RPMI8226 (cell line): Measurements from ENCODE around the gene PSMA3.

Experiments
- DNase-seq: peaks from one replicate; pipeline ENCODE4 v3.0.0-alpha.2; 2015

PSMA3 gene

GRCh38 chr14:58272588-58273372 is 28.1 kb downstream of the PSMA3 start:
- DNase-seq, result peak; percentile 7

GRCh38 chr14:58274881-58275280 is 30.2 kb downstream of the PSMA3 start:
- DNase-seq, result no peak

DNA sequence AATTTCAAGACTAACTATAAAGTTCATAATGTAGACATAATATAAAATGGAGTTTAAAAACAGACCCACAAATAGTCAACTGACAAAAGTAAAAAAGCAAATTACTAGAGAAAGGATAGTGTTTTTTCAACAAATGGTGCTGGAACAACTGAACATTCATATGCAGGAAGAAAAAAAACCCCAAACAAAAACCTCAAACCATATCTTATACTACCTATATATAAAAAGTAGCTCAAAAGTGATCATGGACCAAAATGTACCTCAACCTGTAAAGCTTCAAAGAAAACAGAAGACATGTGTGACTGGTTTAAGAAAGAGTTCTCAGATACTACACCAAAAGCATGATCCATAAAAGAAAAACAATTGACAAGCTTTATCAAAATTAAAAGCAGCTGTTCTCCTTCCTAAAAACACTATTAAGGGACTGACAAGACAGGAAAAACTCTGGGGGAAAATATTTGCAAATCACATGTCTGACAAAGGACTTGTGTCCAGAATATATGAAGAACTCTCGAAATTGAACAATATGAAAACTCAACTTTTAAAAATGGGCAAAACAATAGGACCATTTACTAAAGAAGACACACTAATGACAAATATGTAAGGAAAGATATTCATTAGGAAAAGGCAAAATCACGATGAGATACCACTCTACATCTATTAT is 31.0 kb downstream of the PSMA3 start:
- no peak for DNase-seq

GRCh38 chr14:58276208-58276607 is 31.6 kb downstream of the PSMA3 start:
- DNase-seq, result no peak

GRCh38 chr14:58278177-58278576 is 33.5 kb downstream of the PSMA3 start:
- DNase-seq, result no peak

- DNase-seq, result no peak
Measured at GRCh38 chr14:58280954-58281787, 36.5 kb downstream of the PSMA3 start.

GRCh38 chr14:58281969-58282368 is 37.3 kb downstream of the PSMA3 start:
- DNase-seq, result no peak

- no peak for DNase-seq
Measured at GRCh38 chr14:58282925-58283593, 38.4 kb downstream of the PSMA3 start.

GRCh38 chr14:58283730-58284129 is 39.1 kb downstream of the PSMA3 start:
- no peak for DNase-seq

DNA sequence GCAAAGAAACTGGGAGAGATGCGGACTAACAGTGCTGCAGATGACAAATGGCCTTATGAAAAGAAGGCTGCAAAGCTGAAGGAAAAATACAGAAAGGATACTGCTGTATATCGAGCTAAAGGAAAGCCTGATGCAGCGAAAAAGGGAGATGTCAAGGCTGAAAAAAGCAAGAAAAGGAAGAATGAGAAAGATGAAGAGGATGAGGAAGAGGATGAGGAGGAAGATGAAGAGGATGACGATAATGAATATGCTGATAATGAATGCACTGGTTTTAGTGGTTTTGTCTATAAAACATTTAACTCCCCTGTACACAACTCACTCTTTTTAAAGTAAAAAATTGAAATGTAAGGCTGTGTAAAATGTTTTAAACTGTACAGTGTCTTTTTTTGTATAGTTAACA is 40.5 kb downstream of the PSMA3 start:
- DNase-seq, result no peak

DNA sequence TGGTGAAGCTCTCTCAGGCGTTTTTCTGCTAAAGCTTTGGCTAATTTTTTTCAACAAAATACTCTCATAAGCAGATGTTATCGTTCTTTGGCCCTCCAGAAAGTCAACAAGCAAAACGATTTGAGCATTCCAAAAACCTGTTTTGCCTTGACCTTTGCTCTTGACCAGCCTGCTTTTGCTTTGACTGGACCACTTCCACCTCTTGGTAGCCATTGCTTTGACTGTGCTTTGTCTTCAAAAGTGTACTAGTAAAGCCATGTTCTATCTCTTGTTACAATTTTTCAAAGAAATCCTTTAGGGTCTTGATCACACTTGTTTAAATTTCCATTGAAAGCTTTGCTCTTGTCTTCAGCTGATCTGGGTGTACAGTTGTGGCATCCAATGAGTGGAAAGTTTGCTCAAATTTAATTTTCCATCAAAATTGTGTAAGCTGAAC is 43.0 kb downstream of the PSMA3 start:
- no peak for DNase-seq

DNA sequence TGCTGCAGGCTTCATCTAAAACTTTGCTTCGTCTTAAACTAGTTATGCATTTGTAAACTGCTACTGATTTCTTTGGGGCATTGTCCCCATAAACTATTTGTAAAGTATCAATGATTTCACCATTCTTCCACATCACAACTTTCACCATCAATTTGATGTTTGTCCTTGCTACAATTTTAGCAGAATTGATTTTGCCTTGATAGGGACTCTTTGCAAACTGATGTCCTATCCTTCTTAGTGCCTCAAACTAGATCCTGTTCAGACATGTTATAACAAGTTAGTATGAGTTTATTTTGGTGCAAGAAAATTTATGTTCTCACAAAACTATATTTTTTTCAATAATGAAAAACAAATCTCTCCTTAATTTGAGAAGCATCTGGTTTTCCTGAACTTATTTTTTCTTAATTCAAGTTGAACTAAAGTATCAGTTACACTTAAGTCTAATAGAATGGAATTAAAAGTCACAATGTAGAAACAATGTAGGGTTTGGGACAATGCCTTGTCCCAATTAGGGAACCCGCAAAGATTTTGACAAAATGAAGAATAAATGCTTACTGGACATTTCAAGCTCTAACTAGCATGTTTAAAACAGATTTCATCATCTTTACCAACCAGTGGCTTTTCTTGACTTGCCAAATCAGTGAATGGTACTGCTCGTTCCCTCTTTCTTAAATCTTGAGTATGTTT is 43.6 kb downstream of the PSMA3 start:
- no peak for DNase-seq

- no peak for DNase-seq
Measured at GRCh38 chr14:58291646-58292045, 47.0 kb downstream of the PSMA3 start.

- DNase-seq, result no peak
Measured at GRCh38 chr14:58292187-58292586, 47.5 kb downstream of the PSMA3 start.

DNA sequence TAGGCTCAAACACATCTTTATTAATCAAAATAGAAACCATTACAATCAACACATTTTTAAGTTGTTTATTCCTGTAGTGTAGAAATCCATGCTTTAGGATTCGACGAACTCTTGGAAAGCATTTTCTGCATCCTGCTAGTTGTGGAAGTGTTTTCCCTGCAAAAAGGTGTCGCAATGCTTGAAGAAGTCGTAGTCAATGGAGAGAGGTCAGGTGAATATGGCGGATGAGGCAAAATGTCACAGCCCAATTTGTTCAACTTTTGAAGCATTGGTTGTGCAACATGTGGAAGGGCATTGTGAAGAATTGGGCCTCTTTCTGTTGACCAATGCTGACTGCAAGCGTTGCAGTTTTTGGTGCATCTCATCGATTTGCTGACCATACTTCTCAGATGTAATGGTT is 49.6 kb downstream of the PSMA3 start:
- DNase-seq, result no peak

DNA sequence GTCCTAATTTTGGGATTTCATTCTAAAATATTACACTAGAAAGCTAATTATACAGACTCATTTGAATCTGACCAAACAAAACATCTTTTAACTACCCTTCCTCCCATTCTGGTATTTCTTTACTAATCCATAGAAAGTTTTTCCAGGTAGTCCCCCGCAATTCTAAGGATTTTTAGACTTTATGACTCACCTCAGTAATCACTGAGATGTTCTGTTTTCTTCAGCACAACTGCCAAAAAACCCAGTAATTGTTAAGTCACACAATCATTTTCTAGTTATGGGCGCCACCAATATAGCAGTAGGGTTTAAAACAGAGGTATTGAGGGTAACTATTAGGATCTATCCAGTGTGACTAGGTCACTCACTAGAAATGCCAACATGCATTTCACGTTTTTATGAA is 52.1 kb downstream of the PSMA3 start:
- no peak for DNase-seq

DNA sequence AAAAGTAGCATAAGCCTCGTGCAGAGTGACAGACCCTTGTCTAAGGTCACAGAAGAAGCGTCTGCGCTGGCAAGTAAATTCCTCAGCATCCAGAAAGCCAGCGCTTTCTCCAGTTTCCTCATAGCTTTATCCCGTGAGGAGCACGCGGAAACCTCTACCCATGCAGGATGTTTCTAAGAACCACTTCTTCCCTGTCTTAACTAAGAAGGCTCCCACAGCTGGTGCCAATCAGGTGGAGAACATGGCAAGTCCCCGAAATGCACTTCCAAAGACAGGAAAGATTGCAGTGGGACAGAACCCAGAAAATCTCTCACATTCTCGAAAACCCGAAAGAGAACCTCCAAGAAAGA is 52.7 kb downstream of the PSMA3 start:
- no peak for DNase-seq

- peak; percentile 96 for DNase-seq
Measured at GRCh38 chr14:58297762-58298476, 53.3 kb downstream of the PSMA3 start.

DNA sequence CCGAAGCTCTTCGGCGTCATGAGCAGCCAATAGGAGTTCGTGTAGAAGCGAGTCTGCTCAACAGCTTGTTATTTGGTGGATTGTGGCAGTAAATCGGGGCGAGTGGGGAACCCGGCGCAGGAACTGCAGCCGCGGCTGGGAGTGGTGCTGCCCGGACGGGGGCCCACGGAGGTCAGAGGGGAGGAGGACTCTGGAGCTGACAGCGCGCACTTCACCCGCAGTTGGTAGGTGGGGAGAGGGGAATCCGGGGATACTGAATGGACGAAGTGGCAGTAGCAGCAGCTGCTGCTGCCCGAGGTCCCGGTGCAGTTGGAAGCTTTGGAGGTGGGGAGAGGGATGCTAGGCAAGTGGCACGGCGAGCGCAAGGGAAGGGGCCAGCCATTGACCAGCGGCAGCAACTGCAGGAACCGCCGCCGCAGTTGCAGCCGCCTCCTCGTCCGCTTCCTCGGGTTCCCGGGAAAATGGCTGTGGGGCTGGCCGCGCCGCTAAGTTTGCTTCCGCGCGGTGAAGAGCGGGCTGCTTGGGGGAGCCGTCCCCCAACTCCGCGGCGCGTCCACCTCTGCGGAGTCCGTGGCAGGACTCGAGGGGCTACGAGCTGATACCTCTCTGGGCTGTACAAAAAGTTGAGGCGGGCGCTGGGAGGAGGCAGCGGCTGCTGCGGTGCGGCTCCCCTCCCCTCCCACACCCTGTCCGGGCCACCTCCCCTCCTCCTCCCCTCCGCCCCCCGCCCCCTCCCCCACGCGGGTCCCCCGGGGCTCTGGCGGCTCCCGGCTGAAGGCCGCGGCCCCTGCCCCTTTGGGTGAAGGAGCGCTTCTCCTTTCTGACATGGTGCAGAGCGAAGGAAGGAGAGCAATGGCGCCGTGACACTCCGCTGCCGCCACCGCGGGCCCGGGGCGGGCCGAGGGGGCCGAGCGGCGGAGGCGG is 54.1 kb downstream of the PSMA3 start, which contains the start of gene ARID4A:
ARID4A (plus strand) TSS at position 79 of the 924 bp plus-strand sequence. CDS start 1,300 bp downstream, outside the sequence.
- DNase-seq, result peak; percentile 30
